ENCODE data around the gene H6PD.

Gene H6PD

GRCh38 chr1:9278116-9278515 is 43.5 kb downstream of the H6PD start:
- no peak for DNase-seq (ENCODE audit: low read depth in 2 of 2)

GRCh38 chr1:9278585-9279153 is 44.1 kb downstream of the H6PD start:
- no peak for DNase-seq (ENCODE audit: low read depth in 2 of 2)

DNA sequence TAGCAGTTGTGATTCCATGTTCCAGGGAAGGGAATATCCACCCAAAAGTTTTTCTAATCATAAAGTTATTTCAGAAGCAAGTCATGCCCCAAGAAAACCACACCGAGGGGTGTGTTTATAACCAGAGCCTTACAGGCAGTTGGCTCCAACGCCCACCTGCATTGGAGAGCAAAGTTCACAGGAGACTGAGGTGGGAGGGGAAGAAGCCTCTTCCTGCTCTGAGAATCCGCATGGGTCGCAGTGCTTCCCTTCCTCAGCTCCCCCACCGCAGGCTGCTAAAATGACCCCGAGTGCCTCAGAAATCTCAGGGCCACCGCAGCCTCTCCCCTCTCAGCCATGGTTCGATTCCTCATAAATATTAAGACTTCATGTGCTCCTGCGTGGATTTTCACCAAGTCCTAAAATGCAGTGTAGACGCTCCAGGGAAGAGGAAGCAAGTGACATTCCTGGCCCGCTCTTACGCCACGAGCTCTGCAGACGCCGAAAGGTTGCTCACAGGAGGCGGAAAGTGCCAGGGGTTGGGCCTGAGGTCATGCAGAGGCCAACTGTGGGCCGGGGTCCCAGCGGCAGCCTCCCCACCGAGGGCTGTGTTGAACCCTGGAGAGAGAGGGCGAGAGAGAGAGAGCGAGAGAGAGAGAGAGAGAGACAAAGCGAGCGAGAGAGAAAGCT is 44.7 kb downstream of the H6PD start:
- no peak for DNase-seq (ENCODE audit: low read depth in 2 of 2)

- peak; percentile 63 to 69 for DNase-seq (ENCODE audit: low read depth in 2 of 2)
Measured at GRCh38 chr1:9280015-9280860, 45.7 kb downstream of the H6PD start.

DNA sequence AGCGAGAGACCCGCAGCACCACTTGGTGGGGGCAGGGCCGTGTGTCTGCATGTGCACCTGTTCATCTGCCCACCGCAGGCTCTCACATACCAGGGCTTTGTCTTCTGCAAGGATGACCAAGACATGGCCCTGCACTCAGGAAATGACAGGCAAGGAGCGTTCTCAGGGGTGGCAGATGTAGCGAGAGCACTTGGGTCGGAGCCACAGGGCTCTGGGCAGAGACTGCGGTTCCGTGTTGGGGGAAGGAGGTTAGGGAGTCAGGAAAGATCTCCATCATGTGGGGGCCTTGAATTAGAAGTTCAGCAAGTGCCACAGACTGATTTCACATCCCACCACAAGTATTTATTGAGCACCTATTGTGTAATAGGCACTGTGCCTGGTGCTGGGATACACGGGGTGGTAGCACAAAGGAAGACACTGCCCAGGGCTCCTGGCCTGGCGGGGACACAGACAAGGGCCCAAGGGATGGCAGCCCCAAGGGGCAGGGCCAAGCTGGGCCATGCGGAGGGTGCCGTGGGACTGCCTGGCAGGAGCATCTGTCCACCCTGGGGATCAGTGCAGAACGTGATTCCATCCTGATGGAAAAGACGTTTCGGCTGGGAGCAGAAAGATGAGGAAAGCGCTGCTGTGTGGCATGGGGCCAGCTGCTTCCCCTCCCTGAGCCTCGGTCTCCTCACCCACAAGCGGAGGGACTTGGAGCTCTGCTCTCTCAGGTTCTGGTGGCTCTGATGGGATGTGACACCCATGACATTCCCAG is 46.7 kb downstream of the H6PD start:
- no peak for DNase-seq (ENCODE audit: low read depth in 2 of 2)

GRCh38 chr1:9281908-9282695 is 47.5 kb downstream of the H6PD start:
- no peak for DNase-seq (ENCODE audit: low read depth in 2 of 2)

GRCh38 chr1:9282696-9282955 is 48.1 kb downstream of the H6PD start:
- DNase-seq (ENCODE audit: low read depth in 2 of 2): no peak

DNA sequence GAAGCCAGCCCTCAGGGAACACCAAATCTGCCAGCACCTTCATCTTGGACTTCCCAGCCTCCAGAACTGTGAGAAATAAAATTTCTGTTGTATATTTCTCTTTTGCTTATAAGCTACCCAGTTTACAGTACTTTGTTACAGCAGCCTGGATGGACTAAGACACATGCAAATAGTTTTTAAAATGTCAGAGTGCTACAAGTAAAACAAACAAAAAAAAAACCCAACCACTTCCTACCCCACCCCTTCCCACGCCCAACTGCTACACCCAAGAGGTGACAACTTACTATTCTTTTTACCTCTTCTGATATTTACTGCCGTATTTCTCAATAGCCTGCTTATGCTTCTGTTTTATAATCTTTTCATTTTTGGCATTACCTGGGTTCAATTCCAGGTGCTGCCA is 49.5 kb downstream of the H6PD start:
- DNase-seq (ENCODE audit: low read depth in 2 of 2): no peak

GRCh38 chr1:9286556-9286955 is 52.0 kb downstream of the H6PD start:
- DNase-seq (ENCODE audit: low read depth in 2 of 2): no peak

GRCh38 chr1:9289090-9289534 is 54.5 kb downstream of the H6PD start:
- DNase-seq (ENCODE audit: low read depth in 2 of 2): peak; percentile 80 to 91

DNA sequence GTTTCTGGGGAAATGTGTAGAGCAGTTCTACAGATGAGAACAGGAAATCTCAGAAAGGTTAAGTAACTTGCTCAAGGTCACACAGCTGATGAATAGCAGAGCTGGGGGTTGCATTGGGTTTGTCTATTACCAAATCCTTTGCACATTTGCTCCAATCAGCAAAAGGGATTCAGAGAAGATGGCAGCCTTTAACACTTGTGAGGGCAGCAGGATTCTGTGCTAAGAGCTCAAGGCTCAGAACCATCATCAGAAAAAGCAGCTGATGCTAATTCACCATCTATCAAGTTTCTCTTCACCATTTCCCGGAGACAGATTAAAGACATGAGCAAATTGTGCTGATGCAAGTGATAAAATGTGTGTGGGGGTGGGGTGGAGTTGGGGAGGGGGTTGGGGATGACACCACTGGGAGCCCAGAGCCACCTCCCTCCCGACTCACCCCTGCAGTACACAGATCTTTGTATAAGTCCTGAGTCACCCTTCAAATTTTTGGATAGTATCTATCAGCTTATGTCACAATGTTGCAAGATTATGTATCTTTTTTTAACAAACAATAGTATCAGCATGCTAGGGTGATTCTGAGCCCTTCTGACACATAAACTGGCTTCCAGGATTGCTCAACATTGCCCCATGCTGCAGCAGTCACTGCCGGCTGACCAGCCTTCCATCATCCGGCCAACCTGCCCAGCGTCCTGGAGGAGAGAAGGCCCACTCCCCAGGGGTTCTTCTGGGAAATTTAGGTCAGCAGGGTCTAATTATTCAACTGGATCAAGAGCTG is 55.3 kb downstream of the H6PD start:
- no peak for DNase-seq (ENCODE audit: low read depth in 2 of 2)

GRCh38 chr1:9291914-9292360 is 57.4 kb downstream of the H6PD start:
- DNase-seq (ENCODE audit: low read depth in 2 of 2): no peak

DNA sequence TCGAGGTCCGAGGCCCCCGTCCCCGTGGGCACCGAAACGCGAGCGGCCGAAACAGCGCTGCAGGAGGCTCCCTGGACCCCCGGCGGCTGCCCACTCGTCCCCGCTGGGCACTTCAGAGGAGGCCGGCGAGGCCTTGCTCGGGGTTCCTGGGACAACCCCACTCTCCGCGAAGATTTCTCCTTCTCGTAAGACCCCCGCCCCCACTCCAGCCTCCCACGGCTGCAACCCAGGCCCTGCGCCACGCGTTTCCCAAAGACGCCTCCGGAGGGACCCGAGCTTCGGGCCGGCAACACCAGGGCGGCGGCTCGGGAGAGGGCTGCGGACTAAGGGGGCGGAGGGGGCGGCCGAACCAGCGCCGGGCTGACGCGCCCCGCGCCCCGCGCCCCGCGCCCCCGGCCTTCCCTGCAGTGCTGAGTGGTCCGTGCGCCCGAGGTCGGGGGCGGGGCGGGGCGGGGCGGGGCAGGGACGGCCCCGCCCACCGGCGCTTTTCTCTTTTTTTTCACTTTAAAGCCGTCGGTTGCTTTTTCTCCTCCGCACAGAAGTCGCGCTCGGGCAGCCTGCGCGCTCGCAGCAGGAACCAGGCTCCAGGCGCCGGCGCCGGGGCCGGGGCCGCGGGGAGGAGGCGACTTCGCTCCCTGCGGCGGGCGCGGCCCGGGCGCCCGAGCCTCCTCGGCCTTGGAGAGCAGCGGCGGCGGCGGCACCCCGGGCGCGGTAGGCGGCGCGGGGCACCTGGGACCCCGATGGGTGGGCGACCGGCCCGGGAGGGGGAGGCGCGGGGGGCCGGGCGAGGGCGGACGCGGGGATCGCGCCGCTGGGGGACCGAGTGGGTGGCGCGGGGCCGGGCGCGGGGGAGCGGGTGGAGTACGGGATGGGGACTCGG is 58.0 kb downstream of the H6PD start, which contains the start of gene SPSB1:
SPSB1 (plus strand) TSS at position 534 of the 880 bp plus-strand sequence. CDS start 62,998 bp downstream, outside the sequence.
- DNase-seq (ENCODE audit: low read depth in 2 of 2): peak; percentile 43 to 49

- DNase-seq (ENCODE audit: low read depth in 2 of 2): no peak
Measured at GRCh38 chr1:9293241-9293532, 58.6 kb downstream of the H6PD start.

- peak in 1 of 2 donors; percentile 16 for DNase-seq (ENCODE audit: low read depth in 2 of 2)
Measured at GRCh38 chr1:9293533-9294404, 59.2 kb downstream of the H6PD start.

DNA sequence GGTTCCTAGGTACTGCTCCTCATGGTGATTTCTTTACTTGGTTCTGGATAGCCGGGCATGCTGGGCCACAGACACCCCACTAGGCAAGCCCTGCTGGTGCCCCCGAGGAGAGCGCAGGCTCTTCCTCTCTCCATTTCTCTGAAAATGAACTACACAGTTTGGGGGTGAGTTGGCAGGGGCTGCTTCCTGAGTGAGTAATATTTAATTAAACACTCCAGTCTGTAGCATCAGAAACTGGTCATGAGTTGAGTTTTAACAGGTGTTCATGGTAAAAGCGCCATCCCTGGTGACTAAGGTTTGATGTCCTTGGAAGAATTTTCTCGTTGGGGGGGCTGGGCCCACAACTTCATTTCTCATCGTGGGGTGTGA is 59.8 kb downstream of the H6PD start:
- no peak for DNase-seq (ENCODE audit: low read depth in 2 of 2)

GRCh38 chr1:9294910-9295636 is 60.5 kb downstream of the H6PD start:
- DNase-seq (ENCODE audit: low read depth in 2 of 2): no peak

DNA sequence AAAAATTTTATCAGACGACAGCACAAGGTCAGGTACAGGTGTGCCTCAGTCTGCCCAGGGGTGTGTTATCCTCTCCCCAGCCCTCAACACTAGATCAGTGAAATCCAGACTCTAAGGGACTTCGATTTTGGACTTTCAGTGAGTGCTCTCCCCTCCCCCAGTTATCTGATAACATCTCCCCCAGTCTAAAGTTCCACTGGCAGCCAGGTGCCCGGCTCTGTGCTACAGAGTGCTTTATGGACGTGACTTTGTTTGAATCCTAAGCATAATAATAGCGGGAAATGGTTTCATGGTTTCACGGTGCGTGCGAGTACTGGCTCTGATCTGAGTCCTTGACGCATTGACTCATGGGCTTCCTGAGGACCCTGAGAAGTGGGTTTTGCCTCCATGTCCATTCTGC is 61.3 kb downstream of the H6PD start:
- no peak for DNase-seq (ENCODE audit: low read depth in 2 of 2)

All from stimulated activated CD4-positive, alpha-beta T cell treated with anti-CD3 and anti-CD28 coated beads, Interleukin-4, amount 100 ng/mL, for 48 hours (primary cell).